ENCODE data around the gene TGFB3. TPM values are rescaled to one million over a fixed set of nuclear protein-coding genes. Genes with fewer than 3 reads are reported as not detected.

The TGFB3 gene
- total RNA-seq, 1 experiment from 2014 or later = 12.8 TPM

DNA sequence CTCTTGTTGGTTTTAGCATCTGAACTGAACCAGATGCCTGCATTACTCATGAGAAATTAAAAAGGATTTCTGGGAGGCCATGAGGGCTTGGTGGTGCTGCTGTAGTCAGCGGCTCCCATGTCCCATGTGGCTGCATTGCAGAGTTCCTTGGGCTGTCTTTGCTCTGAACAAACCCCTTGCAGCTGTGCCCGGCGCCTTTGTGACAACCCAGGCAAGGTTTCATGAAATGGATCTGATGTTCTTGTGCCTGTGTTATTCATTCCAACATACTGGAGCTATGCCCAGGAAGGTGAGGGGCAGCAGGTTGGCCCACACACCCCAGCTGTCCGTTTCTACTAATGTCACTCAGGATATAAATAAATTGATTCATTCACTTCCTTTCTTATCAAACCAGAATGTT, 40.8 kb downstream of the TGFB3 start:
- H3K4me1 ChIP-seq (ENCODE audit: insufficient read depth, low read length, poor library complexity, severe bottlenecking) = no peaks in the 10 kb centered on the region
- CTCF ChIA-PET = no interaction called here
- TF ChIP-seq EZH2 (IDR thresholded peaks at IDR 0.05; ENCODE audit: borderline replicate concordance, low read depth, low read length, poor library complexity, severe bottlenecking) (no peak), CTCF (conservative IDR thresholded peaks at IDR 0.05; ENCODE audit: low read depth, low read length) (no peak)
- POLR2A ChIA-PET (ENCODE audit: low non-redundant PET) = no interaction called here
- intact Hi-C loops (cut with micrococcal nuclease; ENCODE audit: unreplicated experiment) = no loop called here
- H3K9me3 ChIP-seq (ENCODE audit: low read depth, low read length, poor library complexity, severe bottlenecking) = no peaks in the 10 kb centered on the region
- H3K27me3 ChIP-seq (replicated peaks; ENCODE audit: insufficient read depth, low read depth, low read length, poor library complexity) = no peaks in the 10 kb centered on the region
- no peak overlapping the region for H3K4me3 ChIP-seq (ENCODE audit: low read depth, low read length, poor library complexity, severe bottlenecking)
- H3K36me3 ChIP-seq (ENCODE audit: insufficient read depth, low read length, poor library complexity, severe bottlenecking) = no peaks in the 10 kb centered on the region
- DNase-seq (ENCODE audit: low spot score) = no peak
- no peak overlapping the region for H3K27ac ChIP-seq (ENCODE audit: low read depth, low read length, poor library complexity, severe bottlenecking)
- BruUV-seq (replicated peaks) = no TSS peak

GRCh38 chr14:75939200-75939599, 42.6 kb downstream of the TGFB3 start:
- Histone ChIP-seq H3K9me3 (ENCODE audit: low read depth, low read length, poor library complexity, severe bottlenecking) (no peaks in the 10 kb centered on the region), H3K4me1 (ENCODE audit: insufficient read depth, low read length, poor library complexity, severe bottlenecking) (no peaks in the 10 kb centered on the region), H3K4me3 (ENCODE audit: low read depth, low read length, poor library complexity, severe bottlenecking) (no peak overlapping the region), H3K27ac (ENCODE audit: low read depth, low read length, poor library complexity, severe bottlenecking) (no peak overlapping the region), H3K27me3 (replicated peaks; ENCODE audit: insufficient read depth, low read depth, low read length, poor library complexity) (no peaks in the 10 kb centered on the region), H3K36me3 (ENCODE audit: insufficient read depth, low read length, poor library complexity, severe bottlenecking) (no peaks in the 10 kb centered on the region)
- DNase-seq (ENCODE audit: low spot score) = no peak
- POLR2A ChIA-PET (ENCODE audit: low non-redundant PET) = no interaction called here
- CTCF ChIA-PET = interaction anchor here (0.6 kb wide), 1 partner anchor 108 kb away, joined by 3 read pairs; no protein-coding TSS in a partner anchor
- intact Hi-C loops (cut with micrococcal nuclease; ENCODE audit: unreplicated experiment) = no loop called here
- BruUV-seq (replicated peaks) = no TSS peak
- TF ChIP-seq EZH2 (IDR thresholded peaks at IDR 0.05; ENCODE audit: borderline replicate concordance, low read depth, low read length, poor library complexity, severe bottlenecking) = no peak

- H3K4me3 ChIP-seq (ENCODE audit: low read depth, low read length, poor library complexity, severe bottlenecking) = no peak overlapping the region
- H3K27ac ChIP-seq (ENCODE audit: low read depth, low read length, poor library complexity, severe bottlenecking) = no peak overlapping the region
- H3K9me3 ChIP-seq (ENCODE audit: low read depth, low read length, poor library complexity, severe bottlenecking) = no peaks in the 10 kb centered on the region
- no peaks in the 10 kb centered on the region for H3K27me3 ChIP-seq (replicated peaks; ENCODE audit: insufficient read depth, low read depth, low read length, poor library complexity)
- no peaks in the 10 kb centered on the region for H3K36me3 ChIP-seq (ENCODE audit: insufficient read depth, low read length, poor library complexity, severe bottlenecking)
- H3K4me1 ChIP-seq (ENCODE audit: insufficient read depth, low read length, poor library complexity, severe bottlenecking) = no peaks in the 10 kb centered on the region
- BruUV-seq (replicated peaks) = no TSS peak
- POLR2A ChIA-PET (ENCODE audit: low non-redundant PET) = no interaction called here
- CTCF ChIA-PET = no interaction called here
- TF ChIP-seq CTCF (conservative IDR thresholded peaks at IDR 0.05; ENCODE audit: low read depth, low read length) = no peak
- no peak for TF ChIP-seq EZH2 (IDR thresholded peaks at IDR 0.05; ENCODE audit: borderline replicate concordance, low read depth, low read length, poor library complexity, severe bottlenecking)
- intact Hi-C loops (cut with micrococcal nuclease; ENCODE audit: unreplicated experiment) = no loop called here
- no peak for DNase-seq (ENCODE audit: low spot score)
These were observed 46.7 kb downstream of the TGFB3 start for GRCh38 chr14:75934998-75935628.

- TF ChIP-seq CTCF (conservative IDR thresholded peaks at IDR 0.05; ENCODE audit: low read depth, low read length) (no peak), EZH2 (IDR thresholded peaks at IDR 0.05; ENCODE audit: borderline replicate concordance, low read depth, low read length, poor library complexity, severe bottlenecking) (no peak)
- BruUV-seq (replicated peaks) = no TSS peak
- ChIA-PET POLR2A (ENCODE audit: low non-redundant PET) (no interaction called here), CTCF (no interaction called here)
- H3K4me1 ChIP-seq (ENCODE audit: insufficient read depth, low read length, poor library complexity, severe bottlenecking) = no peaks in the 10 kb centered on the region
- no peak overlapping the region for H3K4me3 ChIP-seq (ENCODE audit: low read depth, low read length, poor library complexity, severe bottlenecking)
- no peak for DNase-seq (ENCODE audit: low spot score)
- H3K27ac ChIP-seq (ENCODE audit: low read depth, low read length, poor library complexity, severe bottlenecking) = no peak overlapping the region
- no peaks in the 10 kb centered on the region for H3K27me3 ChIP-seq (replicated peaks; ENCODE audit: insufficient read depth, low read depth, low read length, poor library complexity)
- no peaks in the 10 kb centered on the region for H3K36me3 ChIP-seq (ENCODE audit: insufficient read depth, low read length, poor library complexity, severe bottlenecking)
- H3K9me3 ChIP-seq (ENCODE audit: low read depth, low read length, poor library complexity, severe bottlenecking) = no peaks in the 10 kb centered on the region
- intact Hi-C loops (cut with micrococcal nuclease; ENCODE audit: unreplicated experiment) = no loop called here
These were observed 48.0 kb downstream of the TGFB3 start for GRCh38 chr14:75933712-75934296.
